Keratinocyte (primary cell): ENCODE results near the gene LY86. TPM values are rescaled to one million over a fixed set of nuclear protein-coding genes. Genes with fewer than 3 reads are reported as not detected.
A peak's percentile ranks its signal among the peaks of the same experiment; 100 is the strongest.

Source experiments
- DNase-seq: peaks from one replicate; pipeline ENCODE4 v3.0.0-alpha.2; 2011; ENCODE audit warnings: low read depth, missing footprints, low spot score
- FAIRE-seq: peaks from 2 replicates; lab custom pipeline; 2011; peaks lifted over from hg19 to GRCh38; lab: Jason Lieb, UNC
- H2AFZ ChIP-seq: 2 replicates; pipeline ENCODE4 v1.6.0; 2012; ENCODE audit warnings: low read length, control low read depth, inconsistent platforms; ENCODE audit not compliant: control insufficient read depth
- H3K27ac ChIP-seq: 2 replicates; pipeline ENCODE4 v1.5.1; 2011; ENCODE audit warnings: low read length; ENCODE audit not compliant: control insufficient read depth, insufficient read depth
- H3K27me3 ChIP-seq: 3 replicates; pipeline ENCODE4 v1.6.0; 2011; ENCODE audit warnings: low read length; ENCODE audit not compliant: control insufficient read depth, insufficient read depth; ENCODE audit errors: extremely low read depth
- H3K36me3 ChIP-seq, 2 experiments: 2 replicates in 1 of 2; 3 replicates in 1 of 2; pipeline ENCODE4 v1.5.1; 2011; ENCODE audit warnings: low read length in 2 of 2, mild to moderate bottlenecking in 1 of 2; ENCODE audit not compliant: control insufficient read depth in 2 of 2, insufficient read depth in 2 of 2; ENCODE audit errors: extremely low read depth in 1 of 2
- H3K4me1 ChIP-seq: 3 replicates; pipeline ENCODE4 v1.5.1; 2011; ENCODE audit warnings: low read length; ENCODE audit not compliant: control insufficient read depth, insufficient read depth; ENCODE audit errors: extremely low read depth
- H3K4me2 ChIP-seq: 3 replicates; pipeline ENCODE4 v1.6.0; 2011; ENCODE audit warnings: low read depth, low read length; ENCODE audit not compliant: control insufficient read depth, insufficient read depth; ENCODE audit errors: extremely low read depth
- H3K4me3 ChIP-seq, 3 experiments: fragments of 200-600 bp in 1 of 3; sonication (generic) in 1 of 3; 2 replicates in 2 of 3; 3 replicates in 1 of 3; pipeline ENCODE4 v1.5.1; 2011 to 2016; ENCODE audit warnings: low read length in 3 of 3, mild to moderate bottlenecking in 3 of 3, control low read depth in 2 of 3, inconsistent platforms in 1 of 3, low read depth in 1 of 3, mixed read lengths in 1 of 3, mixed run types in 1 of 3, moderate library complexity in 1 of 3; ENCODE audit not compliant: control insufficient read depth in 2 of 3, insufficient read depth in 2 of 3; ENCODE audit errors: extremely low read depth in 1 of 3
- H3K79me2 ChIP-seq: 2 replicates; pipeline ENCODE4 v1.6.0; 2012; ENCODE audit warnings: low read length; ENCODE audit not compliant: control insufficient read depth, insufficient read depth
- H3K9ac ChIP-seq: 3 replicates; pipeline ENCODE4 v1.6.0; 2011; ENCODE audit warnings: low read length; ENCODE audit not compliant: control insufficient read depth, insufficient read depth; ENCODE audit errors: extremely low read depth
- H3K9me1 ChIP-seq: 3 replicates; pipeline ENCODE4 v1.6.0; 2011; ENCODE audit warnings: low read length; ENCODE audit not compliant: control insufficient read depth, insufficient read depth; ENCODE audit errors: extremely low read depth
- H3K9me3 ChIP-seq: 2 replicates; pipeline ENCODE4 v1.5.1; 2012; ENCODE audit warnings: low read depth, low read length; ENCODE audit not compliant: control insufficient read depth
- H4K20me1 ChIP-seq: 3 replicates; pipeline ENCODE4 v1.6.0; 2011; ENCODE audit warnings: low read length; ENCODE audit not compliant: control insufficient read depth, insufficient read depth; ENCODE audit errors: extremely low read depth
- CTCF ChIP-seq, 3 experiments: IDR thresholded peaks in 1 of 3; conservative IDR thresholded peaks in 1 of 3; optimal IDR thresholded peaks in 1 of 3; 2 replicates in 2 of 3; 3 replicates in 1 of 3; pipeline versions ENCODE3 to v1.5.1; 2011; ENCODE audit warnings: low read length in 3 of 3, mild to moderate bottlenecking in 3 of 3, moderate library complexity in 2 of 3, control low read depth in 1 of 3, inconsistent platforms in 1 of 3; ENCODE audit not compliant: insufficient read depth in 2 of 3; ENCODE audit errors: extremely low read depth in 1 of 3
- EZH2 ChIP-seq: IDR thresholded peaks from one replicate; pipeline ENCODE4 v1.6.1; 2012; ENCODE audit warnings: inconsistent platforms, mild to moderate bottlenecking, low read length, moderate library complexity
- dilution Hi-C: fragments of 300-500 bp; cut with MboI; formaldehyde crosslinking; loops from one replicate; pipeline ENCODE4 v1.7.0; 2020; ENCODE audit warnings: low sequenced_read_pairs; ENCODE audit not compliant: extremely low pct_ligation_motif_present
- polyA plus RNA-seq, 5 experiments: library from polyadenylated mRNA; depleted of rRNA in 3 of 5; stranded (reverse) in 3 of 5; stranded (forward) in 1 of 5; unstranded in 1 of 5; fragments of >200 nt; gene quantifications; 1 replicate in 1 of 5; 2 replicates in 3 of 5; 3 replicates in 1 of 5; pipeline versions ENCODE4 v1.2.1 to v1.2.3, GENCODE V29; 2011 to 2012; ENCODE audit warnings: missing spikeins in 2 of 5, low read depth in 1 of 5, low replicate concordance in 1 of 5

Gene LY86
- polyA plus RNA-seq, 1 donor (not counting 4 experiments of a cell fraction or from before 2014, with no cell fraction given) = not detected

GRCh38 chr6:6697620-6698019 is 109.1 kb downstream of the LY86 start:
- no peak overlapping the region for H3K4me3 ChIP-seq
- H3K79me2 ChIP-seq = no peaks in the 10 kb centered on the region
- peak overlapping the region; percentile 36 for H2AFZ ChIP-seq
- H3K27me3 ChIP-seq = no peaks in the 10 kb centered on the region
- DNase-seq (no peak), FAIRE-seq (no peak)
- no peaks in the 10 kb centered on the region for H3K36me3 ChIP-seq
- dilution Hi-C loops = no loop called here
- H3K9me1 ChIP-seq = no peaks in the 10 kb centered on the region
- H3K9ac ChIP-seq = peak overlapping the region; percentile 46
- H3K4me1 ChIP-seq = peaks cover 67% of the 10 kb centered on the region
- no peaks in the 10 kb centered on the region for H3K9me3 ChIP-seq
- TF ChIP-seq CTCF (optimal IDR thresholded peaks at IDR 0.05 in 1 of 3, IDR thresholded peaks at IDR 0.05 in 1 of 3, conservative IDR thresholded peaks at IDR 0.05 in 1 of 3; ENCODE audit: extremely low read depth in 1 of 3, insufficient read depth in 2 of 3, low read length in 3 of 3) (no peak), EZH2 (no peak)
- peak overlapping the region; percentile 59 for H3K27ac ChIP-seq
- no peak overlapping the region for H3K4me2 ChIP-seq
- H4K20me1 ChIP-seq = no peaks in the 10 kb centered on the region

- peak overlapping the region; percentile 62 for H3K4me2 ChIP-seq
- dilution Hi-C loops = no loop called here
- H3K9me3 ChIP-seq = no peaks in the 10 kb centered on the region
- peaks cover 61% of the 10 kb centered on the region for H3K4me1 ChIP-seq
- no peaks in the 10 kb centered on the region for H4K20me1 ChIP-seq
- peak overlapping the region; percentile 39 for H3K9ac ChIP-seq
- no peak for TF ChIP-seq EZH2
- TF ChIP-seq CTCF (optimal IDR thresholded peaks at IDR 0.05 in 1 of 3, IDR thresholded peaks at IDR 0.05 in 1 of 3, conservative IDR thresholded peaks at IDR 0.05 in 1 of 3; ENCODE audit: extremely low read depth in 1 of 3, insufficient read depth in 2 of 3, low read length in 3 of 3) = peak; percentile 21 to 55 (median 23)
- DNase-seq (peak; percentile 94), FAIRE-seq (peak; percentile 76)
- H3K36me3 ChIP-seq = no peaks in the 10 kb centered on the region
- peak overlapping the region in 1 of 3 experiments; percentile 22 for H3K4me3 ChIP-seq
- peak overlapping the region; percentile 72 for H3K27ac ChIP-seq
- H2AFZ ChIP-seq = peak overlapping the region; percentile 28
- H3K27me3 ChIP-seq = no peaks in the 10 kb centered on the region
- H3K79me2 ChIP-seq = no peaks in the 10 kb centered on the region
- H3K9me1 ChIP-seq = no peaks in the 10 kb centered on the region
Observed at GRCh38 chr6:6699741-6700367, 111.3 kb downstream of the LY86 start.
